K562 (cell line): ENCODE results near the gene ZDHHC8. TPM values are rescaled to one million over a fixed set of nuclear protein-coding genes. Genes with fewer than 3 reads are reported as not detected.

Source experiments
- E2F6 ChIP-seq, 2 experiments: IDR thresholded peaks; 2 replicates each; pipeline ENCODE4 v1.6.1; 2011; ENCODE audit warnings: borderline replicate concordance in 1 of 2, control low read depth in 1 of 2, low read depth in 1 of 2, low read length in 1 of 2, mild to moderate bottlenecking in 1 of 2, mixed read lengths in 1 of 2, moderate library complexity in 1 of 2; ENCODE audit not compliant: insufficient read depth in 1 of 2, insufficient read length in 1 of 2, poor library complexity in 1 of 2, severe bottlenecking in 1 of 2; ENCODE audit errors: extremely low read depth in 1 of 2
- FIP1L1 ChIP-seq: fragments of 200-400 bp; formaldehyde crosslinking; IDR thresholded peaks from 2 replicates; pipeline ENCODE4 v1.6.1; 2018; ENCODE audit warnings: mild to moderate bottlenecking, low read depth, low read length; ENCODE audit not compliant: poor library complexity, severe bottlenecking
- GATA2 ChIP-seq: sonication (generic); formaldehyde crosslinking; IDR thresholded peaks from 2 replicates; pipeline ENCODE4 v1.4.0; 2020; ENCODE audit warnings: mild to moderate bottlenecking, missing genetic modification reagents
- HIVEP1 ChIP-seq: fragments of 250-450 bp; sonication (Bioruptor Pico); IDR thresholded peaks from 2 replicates; pipeline ENCODE4 v1.4.0; 2020; ENCODE audit warnings: mild to moderate bottlenecking
- MBD2 ChIP-seq: sonication (generic); IDR thresholded peaks from 2 replicates; pipeline ENCODE4 v1.6.1; 2016; ENCODE audit warnings: low read depth, borderline replicate concordance
- NCOA1 ChIP-seq: fragments of 450-650 bp; IDR thresholded peaks from 2 replicates; pipeline ENCODE4 v1.6.1; 2016; ENCODE audit warnings: low read depth
- SRF ChIP-seq, 2 experiments: fragments of 250-450, 450-650 bp in 1 of 2; sonication (Bioruptor Pico) in 1 of 2; sonication (generic) in 1 of 2; formaldehyde crosslinking; IDR thresholded peaks; 2 replicates each; pipeline versions ENCODE4 v1.5.0 to v1.5.1; 2020 to 2022; ENCODE audit warnings: mild to moderate bottlenecking in 1 of 2, missing genetic modification reagents in 1 of 2
- SRSF1 ChIP-seq: fragments of 200-400 bp; formaldehyde crosslinking; IDR thresholded peaks from 2 replicates; pipeline ENCODE4 v1.6.1; 2017; ENCODE audit warnings: mild to moderate bottlenecking, low read depth, low read length, moderate library complexity
- STAT6 ChIP-seq: sonication (generic); formaldehyde crosslinking; IDR thresholded peaks from 2 replicates; pipeline ENCODE4 v1.8.1; 2023; ENCODE audit warnings: mild to moderate bottlenecking, missing genetic modification reagents
- polyA plus RNA-seq, 8 experiments: library from polyadenylated mRNA; depleted of rRNA in 4 of 8; stranded (reverse) in 5 of 8; unstranded in 3 of 8; fragments of >200 nt; fragmentation: Nextera tagmentation in 2 of 8; fragmentation: Illumina TruSeq in 1 of 8; extraction: Ambion mirVana in 2 of 8; extraction: Trizol in 1 of 8; gene quantifications; 2 replicates each; pipeline versions ENCODE4 v1.2.1 to v1.2.3, GENCODE V29; 2011 to 2014; ENCODE audit warnings: inconsistent platforms in 1 of 8, missing spikeins in 1 of 8
- total RNA-seq, 7 experiments: library from RNA; depleted of rRNA in 6 of 7; stranded (reverse); fragments of >200 nt in 6 of 7; fragmentation: Illumina TruSeq in 2 of 7; extraction: Trizol in 2 of 7; gene quantifications; 2 replicates each; pipeline versions ENCODE4 v1.2.1 to v1.2.3, GENCODE V29; 2011 to 2021; ENCODE audit warnings: low replicate concordance in 1 of 7
- TF ChIP-seq, protein P1 (sequence below): sonication (generic); formaldehyde crosslinking; IDR thresholded peaks from 2 replicates; pipeline ENCODE4 v1.9.0; 2022; ENCODE audit warnings: mild to moderate bottlenecking, missing genetic modification reagents
- TF ChIP-seq, protein P2 (sequence below): sonication (generic); formaldehyde crosslinking; IDR thresholded peaks from 2 replicates; pipeline ENCODE4 v1.8.0; 2022; ENCODE audit warnings: missing genetic modification reagents, mild to moderate bottlenecking, borderline replicate concordance

The ZDHHC8 gene
- total and polyA plus RNA-seq, 9 of the 15 experiments (the other 6 are each of a cell fraction or from before 2014, with no cell fraction given), result 0.04 to 109 (median 16.4) TPM

DNA sequence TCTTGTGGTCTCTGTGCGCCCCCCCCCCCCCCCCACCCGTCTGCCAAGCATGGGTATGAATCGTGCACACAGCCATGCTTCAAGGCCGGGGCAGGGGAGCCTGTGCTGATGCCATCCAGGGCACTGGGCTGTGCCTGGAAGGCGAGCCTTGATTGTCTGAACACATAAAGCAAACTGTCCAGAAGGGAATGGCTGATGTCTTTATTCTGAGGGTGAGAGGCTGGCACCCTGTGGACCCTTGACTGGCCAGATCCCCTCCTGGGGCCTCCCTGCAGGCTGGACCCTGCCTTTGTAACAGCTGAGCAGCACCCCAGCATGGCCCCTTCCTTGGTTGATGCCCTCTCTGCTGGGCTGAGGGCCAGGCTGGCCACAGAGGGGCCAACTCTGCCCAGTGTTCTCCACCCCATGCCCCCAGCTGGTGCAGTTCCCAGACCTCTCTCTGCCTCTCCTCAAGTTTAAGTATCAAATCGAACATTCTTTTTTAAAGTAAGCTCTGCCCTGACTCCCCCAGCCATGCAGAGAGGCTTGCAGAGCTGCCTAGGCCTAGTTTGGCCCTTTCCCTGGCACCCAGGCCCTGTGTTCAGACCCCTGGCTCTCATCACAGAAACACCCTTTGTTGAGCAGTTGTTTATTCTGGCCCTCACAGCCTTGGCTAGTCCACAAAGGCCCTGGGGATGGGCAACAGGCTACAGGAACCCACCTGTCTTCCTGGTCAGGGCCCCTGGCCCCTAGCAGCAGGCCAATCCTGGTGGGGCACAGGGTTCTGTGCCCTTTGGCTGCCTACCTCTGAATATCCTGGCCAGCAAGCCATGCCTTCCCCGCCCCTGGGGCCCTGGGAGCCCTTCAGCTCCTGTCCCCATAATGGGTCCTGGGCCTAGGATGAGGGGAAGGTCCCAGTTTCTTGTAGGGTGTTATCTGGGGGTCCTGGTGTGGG is 19.6 kb upstream of the ZDHHC8 start (continued):
- no peak for TF ChIP-seq SRSF1
- TF ChIP-seq STAT6, result 0 out of 2 replicates have a peak, but pooled peaks have one; percentile 40
- TF ChIP-seq, protein P1, sequence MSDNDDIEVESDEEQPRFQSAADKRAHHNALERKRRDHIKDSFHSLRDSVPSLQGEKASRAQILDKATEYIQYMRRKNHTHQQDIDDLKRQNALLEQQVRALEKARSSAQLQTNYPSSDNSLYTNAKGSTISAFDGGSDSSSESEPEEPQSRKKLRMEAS (CRISPR knock-in tag), result no peak
- peak in 1 of 2 experiments; percentile 47; a peak in 1 of 4 replicates for TF ChIP-seq SRF (CRISPR knock-in tag; IDR thresholded peaks at IDR 0.05)
- no peak for TF ChIP-seq GATA2 (CRISPR knock-in tag)
- TF ChIP-seq MBD2, result no peak
- TF ChIP-seq, protein P2, sequence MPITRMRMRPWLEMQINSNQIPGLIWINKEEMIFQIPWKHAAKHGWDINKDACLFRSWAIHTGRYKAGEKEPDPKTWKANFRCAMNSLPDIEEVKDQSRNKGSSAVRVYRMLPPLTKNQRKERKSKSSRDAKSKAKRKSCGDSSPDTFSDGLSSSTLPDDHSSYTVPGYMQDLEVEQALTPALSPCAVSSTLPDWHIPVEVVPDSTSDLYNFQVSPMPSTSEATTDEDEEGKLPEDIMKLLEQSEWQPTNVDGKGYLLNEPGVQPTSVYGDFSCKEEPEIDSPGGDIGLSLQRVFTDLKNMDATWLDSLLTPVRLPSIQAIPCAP (CRISPR knock-in tag), result no peak
- 0 out of 2 replicates have a peak, but pooled peaks have one; percentile 50 for TF ChIP-seq HIVEP1 (CRISPR knock-in tag)
- no peak for TF ChIP-seq NCOA1
- no peak for TF ChIP-seq FIP1L1
- no peak for TF ChIP-seq E2F6 (IDR thresholded peaks at IDR 0.05; ENCODE audit: borderline replicate concordance in 1 of 2, extremely low read depth in 1 of 2, insufficient read depth in 1 of 2, insufficient read length in 1 of 2, low read depth in 1 of 2, low read length in 1 of 2, poor library complexity in 1 of 2, severe bottlenecking in 1 of 2)
